ENCODE results near the gene CDCA5.

The CDCA5 gene

GRCh38 chr11:65083834-65084597 is at the start of gene CDCA5, which contains the start of gene ZFPL1:
TSS of gene CDCA5 (minus strand) at chr11:65084040. CDS start at chr11:65083978, 62 bp downstream.
TSS of gene ZFPL1 (plus strand) at chr11:65084222. CDS start at chr11:65084699, 477 bp downstream.
- no peak for FAIRE-seq

DNA sequence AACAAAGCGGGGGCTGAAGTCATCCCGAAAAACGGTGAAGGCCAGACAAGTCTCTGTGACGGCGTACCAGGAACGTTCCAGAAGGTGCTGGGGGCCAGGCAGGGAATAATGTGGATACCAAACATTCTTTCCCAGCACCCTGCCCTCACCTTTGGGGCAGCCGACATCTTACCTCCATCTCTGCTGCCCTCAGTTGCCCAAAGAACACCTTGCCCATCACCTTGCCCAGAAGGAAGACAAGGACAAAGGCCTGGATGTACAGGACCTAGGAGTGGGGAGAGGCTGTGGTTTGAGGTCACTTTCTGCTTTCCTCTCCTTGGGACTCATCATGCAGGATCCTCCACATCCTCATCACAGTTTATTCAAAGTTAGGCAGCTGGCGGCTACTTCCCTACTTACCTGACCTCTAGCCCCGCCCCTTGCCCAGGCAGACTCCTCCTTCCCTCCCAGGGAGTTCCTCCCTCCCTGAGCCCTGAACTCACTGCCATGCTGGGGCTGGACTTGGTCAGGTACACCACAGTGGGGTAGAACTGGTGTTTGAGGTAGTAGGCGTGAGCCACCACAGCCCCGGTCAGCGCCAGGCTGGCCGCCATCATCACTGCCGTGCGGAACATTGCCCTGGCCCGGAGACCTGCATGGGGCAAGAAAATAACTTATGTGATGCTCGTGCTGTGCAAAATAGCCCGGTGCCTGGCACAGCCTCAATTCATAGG is 49.3 kb upstream of the CDCA5 start:
- no peak for FAIRE-seq

- no peak for FAIRE-seq
These were observed 48.6 kb upstream of the CDCA5 start for GRCh38 chr11:65132238-65132987.

GRCh38 chr11:65131895-65132237 is 48.0 kb upstream of the CDCA5 start:
- no peak for FAIRE-seq

GRCh38 chr11:65131417-65131776 is 47.6 kb upstream of the CDCA5 start:
- no peak for FAIRE-seq

DNA sequence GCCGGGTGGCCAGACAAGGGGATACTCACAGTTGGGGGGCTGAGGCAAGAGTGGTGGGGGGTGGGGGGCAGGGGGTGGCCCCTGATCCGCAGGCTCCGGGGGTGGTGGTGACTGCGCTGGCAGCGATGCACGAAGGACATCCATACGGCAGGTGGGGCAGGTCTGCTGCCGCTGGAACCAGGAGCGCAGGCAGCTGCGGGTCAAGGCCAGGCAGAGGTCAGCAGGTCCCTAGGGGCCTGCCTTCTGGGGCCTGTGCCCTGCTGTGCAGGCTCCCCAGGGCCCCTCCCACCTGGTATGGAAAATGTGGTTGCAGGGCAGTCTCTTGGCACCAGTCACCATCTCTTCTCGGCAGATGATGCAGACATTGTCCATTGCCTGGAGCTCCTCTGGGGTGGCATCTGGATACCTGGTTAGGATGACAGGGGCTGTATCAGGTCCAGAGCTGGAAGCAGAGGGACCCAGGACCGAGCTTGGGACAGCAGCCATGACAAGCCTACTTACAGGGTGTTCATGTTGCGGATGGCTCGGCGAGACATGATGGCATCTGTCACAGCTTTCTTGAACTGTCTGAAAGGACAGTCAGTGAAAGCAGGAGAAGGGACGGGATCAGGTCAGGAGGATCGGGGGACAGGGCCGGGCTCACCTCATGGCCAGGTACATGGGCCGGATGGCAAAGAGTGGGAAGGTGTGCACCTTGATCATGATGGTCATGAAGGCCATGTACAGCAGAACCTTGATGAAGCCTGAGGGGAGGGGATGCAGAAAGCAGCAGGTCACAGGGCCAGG is 47.0 kb upstream of the CDCA5 start:
- FAIRE-seq: no peak

GRCh38 chr11:65129649-65130441 is 46.0 kb upstream of the CDCA5 start:
- FAIRE-seq: no peak

DNA sequence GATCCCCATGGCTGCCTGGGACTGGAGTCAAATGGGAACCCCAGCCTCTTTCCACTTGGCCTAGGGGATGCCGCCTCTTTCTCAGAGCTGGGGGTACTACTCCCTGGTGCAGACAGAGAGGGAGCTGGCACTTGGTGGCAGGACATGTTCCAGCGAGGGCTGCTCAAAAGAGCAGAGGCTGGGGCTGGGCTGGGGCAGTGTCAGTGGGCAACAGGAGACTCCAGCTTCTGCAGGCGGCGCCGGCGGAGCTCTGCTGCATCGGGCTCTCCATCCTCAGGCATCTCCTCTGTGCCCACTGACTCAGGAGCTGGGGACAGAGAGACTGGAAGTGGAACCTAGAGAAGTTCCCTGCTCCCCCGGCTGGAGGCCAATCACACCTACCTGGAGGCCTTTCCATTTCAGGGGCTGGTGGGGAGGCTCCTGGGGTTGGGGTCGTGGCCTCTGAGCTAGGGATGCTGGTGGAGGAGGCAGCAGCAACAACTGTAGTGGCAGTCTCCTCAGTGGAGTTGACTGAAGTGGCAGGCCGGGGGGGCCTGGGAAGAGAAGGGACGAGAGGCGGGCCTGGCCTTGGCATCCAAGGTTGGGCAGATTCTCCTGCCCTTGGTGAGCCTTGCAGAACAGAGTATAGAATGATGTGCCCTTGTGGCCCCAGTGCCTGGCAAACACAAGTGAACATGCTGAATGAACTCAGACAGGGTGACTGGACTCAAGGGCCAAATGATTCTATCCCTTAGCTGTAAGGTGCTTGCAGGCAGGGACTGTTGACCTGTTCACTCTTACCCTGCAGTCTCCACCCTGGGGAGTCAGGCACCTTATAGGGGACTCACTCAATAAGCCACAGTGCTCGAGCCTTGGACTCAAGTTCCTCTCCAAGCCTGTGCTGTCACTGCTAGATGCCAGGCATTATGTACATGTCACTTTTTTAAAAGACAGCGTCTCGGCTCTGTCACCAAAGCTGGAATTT is 44.6 kb upstream of the CDCA5 start:
- FAIRE-seq: no peak

- no peak for FAIRE-seq
These were observed 43.8 kb upstream of the CDCA5 start for GRCh38 chr11:65127473-65128181.

- FAIRE-seq: no peak
These were observed 42.9 kb upstream of the CDCA5 start for GRCh38 chr11:65126624-65127274.

DNA sequence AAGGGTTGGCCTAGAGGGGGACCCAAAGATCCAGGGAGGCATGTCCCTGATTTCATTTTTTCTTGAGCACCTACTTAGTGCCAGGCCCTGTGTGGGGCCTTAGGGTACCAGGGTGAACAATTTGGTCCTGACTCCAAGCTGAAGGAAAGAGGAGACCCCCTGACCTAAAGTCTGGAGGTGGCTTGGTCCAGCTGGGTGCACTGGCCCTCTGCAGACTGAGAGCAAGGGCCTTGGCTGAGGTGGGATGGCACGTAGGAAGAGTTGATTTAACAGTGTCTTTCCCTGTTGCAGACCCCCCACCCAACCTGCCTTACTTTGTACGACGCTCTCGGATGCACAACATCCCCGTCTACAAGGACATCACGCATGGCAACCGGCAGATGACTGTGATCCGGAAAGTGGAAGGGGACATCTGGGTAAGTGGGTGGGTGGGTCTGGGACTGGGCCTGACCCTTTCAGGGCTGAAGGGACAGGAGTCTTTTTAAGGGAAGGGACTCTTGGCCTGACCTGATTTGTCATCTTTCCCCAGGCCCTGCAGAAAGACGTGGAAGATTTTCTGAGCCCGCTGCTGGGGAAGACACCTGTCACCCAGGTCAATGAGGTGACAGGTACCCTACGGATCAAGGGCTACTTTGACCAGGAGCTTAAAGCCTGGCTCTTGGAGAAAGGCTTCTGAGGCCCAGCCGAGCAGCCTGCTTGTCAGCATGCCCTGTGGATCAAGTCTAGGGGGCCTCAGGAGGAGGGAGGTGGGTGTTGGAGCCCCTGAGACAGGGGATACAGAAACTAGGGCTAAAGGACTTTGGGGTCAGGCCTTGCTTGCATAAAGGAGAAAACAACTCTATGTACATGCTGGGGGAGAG is 41.6 kb upstream of the CDCA5 start:
- FAIRE-seq: no peak

GRCh38 chr11:65124480-65125196 is 40.8 kb upstream of the CDCA5 start:
- no peak for FAIRE-seq

- no peak for FAIRE-seq
These were observed 38.2 kb upstream of the CDCA5 start, which contains the start of the genes FAU and MRPL49 for GRCh38 chr11:65121865-65122696. TSS of gene FAU (minus strand) at chr11:65122134. CDS start at chr11:65121813, 321 bp downstream. TSS of gene MRPL49 (plus strand) at chr11:65122321. CDS start at chr11:65122347, 26 bp downstream.

DNA sequence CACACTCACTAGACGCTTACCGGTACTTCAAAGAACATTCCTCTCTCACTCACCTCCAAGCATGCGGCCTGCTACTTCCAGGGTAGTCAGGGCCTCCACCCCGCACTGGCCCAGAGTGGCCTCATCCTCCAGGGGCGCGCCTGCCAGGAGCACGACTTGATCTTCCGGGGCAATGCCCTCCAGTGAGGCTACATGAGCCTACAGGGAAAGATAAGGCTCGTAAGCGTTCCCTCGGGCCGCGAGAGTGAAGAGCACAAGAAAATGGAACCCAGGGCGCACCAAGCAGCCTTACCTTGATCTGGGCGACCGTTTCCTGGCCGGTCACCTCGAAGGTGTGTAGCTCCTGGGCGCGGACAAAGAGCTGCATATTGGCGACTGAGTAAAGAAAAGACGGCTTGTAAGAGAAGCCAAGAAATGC is 37.6 kb upstream of the CDCA5 start:
- no peak for FAIRE-seq

- no peak for FAIRE-seq
These were observed 37.0 kb upstream of the CDCA5 start for GRCh38 chr11:65120831-65121230.

GRCh38 chr11:65119670-65119995 is 35.8 kb upstream of the CDCA5 start:
- FAIRE-seq: no peak
